ENCODE data around the gene CTNNA3.

Gene CTNNA3

GRCh38 chr10:66811211-66811610, 884.8 kb downstream of the CTNNA3 start:
- DNase-seq (ENCODE audit: low read depth) = no peak

- DNase-seq (ENCODE audit: low read depth) = no peak
Measured at GRCh38 chr10:66809402-66809801, 886.6 kb downstream of the CTNNA3 start.

DNA sequence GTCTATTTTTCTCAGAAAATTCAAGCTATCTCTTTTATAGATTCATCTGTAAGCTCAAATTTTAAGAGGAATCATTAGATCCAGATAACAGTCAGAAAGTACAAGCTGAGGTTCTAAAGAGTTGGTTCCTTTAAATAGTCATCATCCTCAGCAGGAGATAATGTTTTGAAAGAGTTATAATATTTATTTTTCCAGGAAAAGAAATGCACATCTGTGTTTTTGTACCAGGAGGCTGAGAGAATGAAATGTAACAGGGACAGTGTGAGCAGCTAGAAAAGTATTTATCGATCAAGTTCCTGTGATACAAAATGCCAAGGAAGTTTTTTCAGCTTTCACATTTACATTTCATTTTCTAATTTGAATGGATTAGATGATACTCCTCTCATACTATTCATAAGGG, 890.4 kb downstream of the CTNNA3 start:
- DNase-seq (ENCODE audit: low read depth) = no peak

DNA sequence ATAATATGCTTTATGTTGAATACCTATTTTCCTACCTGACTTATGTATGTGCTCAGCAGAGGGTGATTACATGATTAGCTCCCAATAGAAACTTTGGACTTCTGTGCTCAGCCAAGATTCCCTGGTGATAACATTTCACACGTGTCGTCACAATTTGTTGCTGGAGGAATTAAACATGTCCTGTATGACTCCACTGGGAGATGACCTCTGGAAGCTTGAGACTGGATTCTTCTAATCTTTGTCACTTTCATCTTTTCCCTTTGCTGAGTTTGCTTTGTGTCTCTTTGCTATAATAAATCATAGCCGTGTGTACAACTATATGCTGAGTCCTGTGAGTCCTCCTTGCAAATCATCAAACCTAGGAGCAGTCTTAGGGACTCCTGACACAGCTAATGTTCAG, 891.0 kb downstream of the CTNNA3 start:
- DNase-seq (ENCODE audit: low read depth) = no peak

DNA sequence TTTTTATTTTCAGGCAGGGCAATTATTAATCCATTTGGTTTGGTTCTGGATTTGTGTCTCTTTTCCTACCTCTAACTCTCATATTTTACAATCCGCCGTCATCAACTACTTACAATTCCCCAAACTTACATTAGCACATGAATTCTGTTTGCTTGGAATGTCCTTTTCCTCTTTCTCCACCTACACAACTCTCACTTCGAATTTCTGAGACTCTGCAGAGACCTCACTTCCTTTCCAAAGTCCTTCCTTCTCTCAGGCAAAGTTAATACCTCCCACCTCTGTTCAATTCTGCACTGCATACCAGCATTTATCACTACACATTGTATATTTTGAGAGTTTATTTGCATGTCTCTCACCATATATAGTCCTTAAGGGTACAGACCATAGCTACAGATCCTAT, 892.8 kb downstream of the CTNNA3 start:
- no peak for DNase-seq (ENCODE audit: low read depth)

DNA sequence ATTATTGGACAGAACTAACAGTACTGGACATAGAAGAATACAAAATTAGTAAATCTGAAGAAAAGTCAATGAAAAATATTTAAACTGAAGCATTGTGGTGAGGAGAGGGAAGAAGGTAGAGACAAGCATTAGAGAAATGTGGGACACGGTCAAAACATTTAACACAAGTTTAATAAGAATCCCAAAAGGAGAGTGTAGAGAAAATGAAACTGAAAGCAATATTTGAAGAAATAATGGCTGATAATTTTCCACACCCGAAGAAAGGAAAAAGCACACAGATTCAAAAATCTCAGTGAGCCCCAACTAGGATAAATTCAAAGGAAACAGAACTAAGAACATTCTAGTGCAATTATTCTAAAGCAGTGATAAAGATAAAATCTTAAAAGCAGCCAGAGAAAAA, 896.5 kb downstream of the CTNNA3 start:
- no peak for DNase-seq (ENCODE audit: low read depth)

- DNase-seq (ENCODE audit: low read depth) = no peak
Measured at GRCh38 chr10:66795866-66796265, 900.1 kb downstream of the CTNNA3 start.

DNA sequence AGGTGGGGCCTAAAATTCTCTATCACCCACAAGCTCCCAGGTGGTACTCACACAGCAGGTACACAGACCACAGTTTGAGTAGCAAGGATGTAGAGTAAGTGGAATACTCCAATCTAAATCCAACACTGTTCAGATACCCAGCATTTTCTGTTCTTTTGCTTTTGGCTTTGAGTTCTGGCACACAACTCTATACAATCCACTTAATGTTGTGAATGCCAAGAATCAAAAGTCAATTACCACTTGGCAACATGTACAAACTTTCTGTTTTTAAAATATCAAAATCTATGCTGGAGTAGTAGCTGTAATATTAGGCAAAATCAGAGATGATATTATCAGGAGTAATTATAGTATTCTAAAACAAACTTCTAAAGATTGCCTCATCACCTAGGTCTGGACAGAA, 903.6 kb downstream of the CTNNA3 start:
- no peak for DNase-seq (ENCODE audit: low read depth)

- DNase-seq (ENCODE audit: low read depth) = no peak
Measured at GRCh38 chr10:66788178-66788987, 907.6 kb downstream of the CTNNA3 start.

- no peak for DNase-seq (ENCODE audit: low read depth)
Measured at GRCh38 chr10:66786709-66787108, 909.3 kb downstream of the CTNNA3 start.

DNA sequence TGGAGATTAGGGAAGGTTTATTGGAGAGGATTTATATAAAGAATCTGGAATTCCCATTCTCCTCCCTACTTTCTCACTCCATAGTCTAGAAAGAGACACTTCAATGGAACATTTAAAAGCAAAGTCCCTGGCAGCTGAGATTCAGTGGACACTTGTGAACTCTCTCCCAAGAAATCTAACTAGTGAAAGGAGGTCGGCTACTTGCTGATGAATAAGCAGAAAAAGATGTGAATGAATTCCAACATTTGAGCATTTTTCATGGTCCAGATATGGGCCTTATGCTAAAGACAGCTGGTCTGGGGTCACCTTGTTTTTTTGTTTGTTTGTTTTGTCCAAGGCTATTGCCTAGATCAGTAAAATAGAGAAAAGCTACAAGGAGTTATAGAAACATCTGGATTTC, 911.2 kb downstream of the CTNNA3 start:
- DNase-seq (ENCODE audit: low read depth) = no peak

- no peak for DNase-seq (ENCODE audit: low read depth)
Measured at GRCh38 chr10:66783316-66783715, 912.7 kb downstream of the CTNNA3 start.

DNA sequence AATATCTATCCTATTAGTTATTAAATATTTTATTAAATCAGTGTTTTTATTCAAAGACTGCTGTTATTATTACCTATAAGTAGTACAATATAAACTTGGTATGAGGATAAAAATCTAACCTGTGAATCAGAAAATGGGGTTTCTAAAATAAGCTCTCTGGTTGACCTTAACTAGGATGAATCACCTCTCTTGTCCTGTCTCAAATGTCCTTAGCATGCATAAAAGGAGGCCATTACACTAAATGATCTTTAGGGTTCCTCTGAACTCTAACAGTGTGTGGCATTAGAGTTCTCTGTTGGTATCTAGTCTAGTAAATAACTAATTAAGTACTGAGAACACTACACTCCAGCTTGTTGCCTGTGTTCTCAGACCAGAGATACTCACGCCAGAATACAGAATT, 913.2 kb downstream of the CTNNA3 start:
- no peak for DNase-seq (ENCODE audit: low read depth)

GRCh38 chr10:66782144-66782543, 913.9 kb downstream of the CTNNA3 start:
- DNase-seq (ENCODE audit: low read depth) = no peak

- DNase-seq (ENCODE audit: low read depth) = no peak
Measured at GRCh38 chr10:66780796-66781195, 915.2 kb downstream of the CTNNA3 start.

- DNase-seq (ENCODE audit: low read depth) = no peak
Measured at GRCh38 chr10:66778351-66778750, 917.6 kb downstream of the CTNNA3 start.

GRCh38 chr10:66777665-66778064, 918.3 kb downstream of the CTNNA3 start:
- no peak for DNase-seq (ENCODE audit: low read depth)

DNA sequence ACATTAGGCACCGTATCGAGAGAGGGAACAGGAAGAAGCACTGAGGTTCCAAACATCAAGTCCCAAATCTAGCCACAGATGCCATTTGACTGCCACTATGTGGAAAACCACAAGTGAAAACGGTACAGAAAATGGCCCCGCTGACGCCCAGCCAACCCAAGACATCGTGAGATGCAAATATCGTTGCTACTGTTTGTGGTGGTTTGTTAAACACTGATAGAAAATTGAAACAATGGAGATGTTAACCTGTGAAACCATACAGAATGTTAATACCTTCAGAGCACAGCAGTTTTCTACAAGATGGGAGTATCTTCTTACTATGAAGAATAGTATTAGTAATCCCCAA, 922.5 kb downstream of the CTNNA3 start:
- no peak for DNase-seq (ENCODE audit: low read depth)

DNA sequence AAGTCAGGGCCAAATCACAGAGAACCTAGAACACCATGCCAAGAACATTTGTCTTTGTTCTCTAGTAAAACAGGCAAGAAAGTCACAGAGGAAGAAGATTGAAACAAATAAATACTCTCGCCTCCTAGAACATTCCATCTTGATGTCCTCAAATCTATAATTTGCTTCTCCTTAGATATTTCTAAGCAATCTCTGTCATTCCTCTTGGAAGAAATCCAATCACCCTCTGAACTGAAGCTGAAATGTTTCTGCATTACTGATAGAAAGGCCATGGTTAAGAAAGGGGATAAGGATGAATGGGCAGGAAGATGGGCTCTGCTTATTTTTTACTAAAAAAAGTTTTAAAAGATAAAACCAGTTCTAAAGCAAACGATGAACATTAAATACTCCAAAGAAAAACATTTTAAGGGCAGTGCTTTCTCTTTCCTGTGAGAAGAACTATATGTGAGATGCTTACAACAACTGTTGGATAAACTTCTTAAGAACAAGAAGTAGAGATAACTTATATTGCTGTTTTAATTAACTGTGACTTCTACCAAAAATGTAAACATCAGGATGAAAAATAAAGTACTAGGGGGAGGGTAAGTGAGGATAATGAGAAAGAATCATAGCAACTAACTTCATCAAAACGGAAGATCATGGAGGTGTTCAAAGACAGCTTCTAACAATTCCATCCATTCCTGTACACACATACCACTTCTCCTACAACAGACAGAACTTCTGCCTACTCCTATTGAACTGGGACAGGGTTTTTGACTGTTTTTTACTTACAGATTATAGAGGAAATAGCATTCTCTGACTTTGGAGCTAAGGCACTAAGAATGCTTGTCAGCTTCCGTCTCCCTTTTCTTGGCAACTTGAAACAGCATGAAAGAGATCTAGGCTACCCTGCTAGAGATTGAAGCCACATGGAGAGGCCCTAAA, 923.2 kb downstream of the CTNNA3 start:
- no peak for DNase-seq (ENCODE audit: low read depth)

DNA sequence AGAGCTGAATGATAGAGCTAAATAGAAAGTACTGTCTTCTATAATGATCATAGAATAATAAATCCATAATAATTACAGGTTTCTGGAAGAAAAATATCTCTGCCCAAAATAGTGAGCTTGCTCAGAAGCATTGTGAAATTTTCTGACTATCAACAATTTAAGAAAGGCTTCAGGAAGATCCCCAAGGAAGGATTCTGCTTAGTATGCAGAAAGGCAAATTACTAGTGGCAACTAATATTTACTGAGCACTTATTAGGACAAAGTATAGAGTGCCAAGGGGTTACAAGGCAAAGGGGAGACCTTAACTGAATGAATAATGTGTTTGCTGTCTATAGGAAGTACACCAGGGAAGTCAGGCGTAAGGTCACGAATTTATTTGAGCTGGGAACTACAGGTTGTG, 928.3 kb downstream of the CTNNA3 start:
- no peak for DNase-seq (ENCODE audit: low read depth)

DNA sequence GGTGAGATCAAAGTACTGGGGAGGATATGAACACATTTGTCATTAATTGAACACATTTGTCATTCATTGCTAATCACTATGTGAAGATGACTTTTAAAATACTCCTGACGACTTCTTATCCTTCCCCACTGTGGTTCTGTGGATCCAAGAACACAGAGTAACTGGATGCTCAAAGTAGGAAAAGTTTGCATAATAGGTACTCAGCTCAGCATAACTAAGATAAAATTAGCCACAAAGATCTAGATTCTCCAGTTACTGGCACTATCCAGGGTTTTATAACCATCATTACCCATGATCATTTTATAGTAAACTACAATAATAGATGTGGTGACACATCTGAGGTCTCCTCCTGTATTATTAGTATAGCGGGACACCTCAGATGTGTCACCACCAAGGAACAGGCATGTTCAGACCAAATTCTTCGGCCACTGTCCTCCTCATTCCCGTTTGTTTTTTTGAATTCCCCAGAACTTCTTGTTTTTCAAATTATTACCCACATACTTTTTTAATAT, 933.7 kb downstream of the CTNNA3 start:
- no peak for DNase-seq (ENCODE audit: low read depth)

GRCh38 chr10:66760941-66761340, 935.1 kb downstream of the CTNNA3 start:
- no peak for DNase-seq (ENCODE audit: low read depth)

- DNase-seq (ENCODE audit: low read depth) = no peak
Measured at GRCh38 chr10:66755474-66755873, 940.5 kb downstream of the CTNNA3 start.
